HFFc6 (cell line): ENCODE measurements around the gene ZNF862. TPM values are rescaled to one million over a fixed set of nuclear protein-coding genes. Genes with fewer than 3 reads are reported as not detected.

Experiments used
- DNase-seq: peaks from one replicate; pipeline ENCODE4 v3.0.0-alpha.2; 2018
- H3K27ac Mint-ChIP-seq: 2 replicates; pipeline ENCODE4 v1.8.0; 2020; ENCODE audit warnings: mild to moderate bottlenecking, mixed read lengths
- H3K27me3 Mint-ChIP-seq: 2 replicates; pipeline ENCODE4 v1.8.0; 2021; ENCODE audit warnings: mild to moderate bottlenecking, moderate library complexity, mixed read lengths; ENCODE audit not compliant: insufficient read depth
- H3K36me3 Mint-ChIP-seq: 2 replicates; pipeline ENCODE4 v1.8.0; 2021; ENCODE audit warnings: low read depth, mixed read lengths
- H3K4me1 Mint-ChIP-seq: 2 replicates; pipeline ENCODE4 v1.8.0; 2020; ENCODE audit warnings: low read depth, mixed read lengths
- H3K4me3 Mint-ChIP-seq: 2 replicates; pipeline ENCODE4 v1.8.0; 2020; ENCODE audit warnings: mild to moderate bottlenecking, moderate library complexity, mixed read lengths
- H3K9me3 Mint-ChIP-seq: 2 replicates; pipeline ENCODE4 v1.8.0; 2020; ENCODE audit warnings: mild to moderate bottlenecking, mixed read lengths
- CTCF ChIP-seq: fragments of 200-600 bp; sonication (generic); IDR thresholded peaks from 2 replicates; pipeline ENCODE4 v1.5.0; 2021; ENCODE audit warnings: antibody characterized with exemption, mild to moderate bottlenecking
- total RNA-seq, 6 experiments: library from RNA; stranded (reverse); fragmentation: NEBNext Ultra II Directional; extraction: Animal tissue kit (Norgen Biotek cat#: 25700); gene quantifications; 2 replicates in 1 of 6; 3 replicates in 5 of 6; pipeline ENCODE4 v1.2.3, GENCODE V29; 2021

The ZNF862 gene
- total RNA-seq, 6 experiments from 2014 or later = 5.2 to 8.2 (median 6.9) TPM

DNA sequence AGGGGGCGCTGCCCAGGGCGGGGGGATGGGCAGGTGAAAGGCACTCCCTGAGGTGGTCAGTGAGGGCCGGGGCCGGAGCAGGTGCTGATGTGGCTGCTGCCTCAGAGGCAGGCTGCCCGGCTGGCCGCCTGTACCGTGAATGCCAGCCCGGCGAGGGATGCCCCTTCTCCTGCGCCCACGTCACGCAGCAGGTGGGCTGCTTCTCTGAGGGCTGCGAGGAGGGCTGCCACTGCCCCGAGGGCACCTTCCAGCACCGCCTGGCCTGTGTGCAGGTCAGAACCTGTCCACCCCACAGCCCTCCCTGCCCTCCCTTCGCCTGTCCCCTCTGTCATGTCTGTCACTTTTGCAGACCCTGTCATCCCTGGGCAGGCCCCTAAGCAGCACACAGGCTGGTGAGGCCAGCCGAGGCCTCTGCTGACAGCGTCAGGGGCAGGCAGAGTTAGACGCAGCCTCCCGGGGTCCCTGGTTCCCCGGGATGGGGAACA lies 21.9 kb upstream of the ZNF862 start:
- no peak for DNase-seq
- Mint-ChIP-seq H3K9me3 (no peaks in the 10 kb centered on the region), H3K27me3 (peaks cover 6% of the 10 kb centered on the region), H3K4me1 (no peaks in the 10 kb centered on the region), H3K36me3 (no peaks in the 10 kb centered on the region), H3K4me3 (no peak overlapping the region), H3K27ac (no peak overlapping the region)
- no peak for TF ChIP-seq CTCF

DNA sequence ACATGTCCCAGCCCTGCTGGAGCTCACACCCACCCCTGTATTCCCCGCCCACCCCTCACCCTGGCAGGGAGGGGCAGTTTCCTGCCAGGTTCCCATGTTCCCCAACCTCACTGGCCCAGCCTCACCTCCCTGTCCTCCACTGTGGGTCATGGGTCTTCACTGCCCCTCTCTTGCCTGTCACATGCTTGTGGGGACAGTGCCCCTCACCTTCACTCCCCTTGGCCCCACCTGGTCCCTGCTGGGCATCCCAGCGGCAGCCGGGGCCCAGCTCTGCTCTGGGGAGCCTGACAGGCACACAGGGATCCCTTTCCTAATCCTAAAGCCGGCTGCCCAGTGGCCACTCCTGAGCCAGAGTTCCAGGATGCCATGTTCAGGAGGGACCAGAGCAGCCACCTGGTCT lies 21.4 kb upstream of the ZNF862 start:
- no peaks in the 10 kb centered on the region for H3K4me1 Mint-ChIP-seq
- TF ChIP-seq CTCF = no peak
- no peak for DNase-seq
- no peaks in the 10 kb centered on the region for H3K36me3 Mint-ChIP-seq
- H3K4me3 Mint-ChIP-seq = no peak overlapping the region
- no peak overlapping the region for H3K27ac Mint-ChIP-seq
- H3K27me3 Mint-ChIP-seq = peaks cover 6% of the 10 kb centered on the region
- no peaks in the 10 kb centered on the region for H3K9me3 Mint-ChIP-seq

- Mint-ChIP-seq H3K4me1 (no peaks in the 10 kb centered on the region), H3K4me3 (no peak overlapping the region), H3K27me3 (peaks cover 9% of the 10 kb centered on the region), H3K36me3 (no peaks in the 10 kb centered on the region), H3K9me3 (no peaks in the 10 kb centered on the region), H3K27ac (no peak overlapping the region)
- no peak for TF ChIP-seq CTCF
- DNase-seq = no peak
Observed at GRCh38 chr7:149817301-149817771, 20.8 kb upstream of the ZNF862 start.

- no peaks in the 10 kb centered on the region for H3K36me3 Mint-ChIP-seq
- no peaks in the 10 kb centered on the region for H3K4me1 Mint-ChIP-seq
- TF ChIP-seq CTCF = no peak
- no peak overlapping the region for H3K27ac Mint-ChIP-seq
- no peak overlapping the region for H3K4me3 Mint-ChIP-seq
- no peaks in the 10 kb centered on the region for H3K9me3 Mint-ChIP-seq
- peaks cover 13% of the 10 kb centered on the region for H3K27me3 Mint-ChIP-seq
- no peak for DNase-seq
Observed at GRCh38 chr7:149817836-149818535, 20.2 kb upstream of the ZNF862 start.

DNA sequence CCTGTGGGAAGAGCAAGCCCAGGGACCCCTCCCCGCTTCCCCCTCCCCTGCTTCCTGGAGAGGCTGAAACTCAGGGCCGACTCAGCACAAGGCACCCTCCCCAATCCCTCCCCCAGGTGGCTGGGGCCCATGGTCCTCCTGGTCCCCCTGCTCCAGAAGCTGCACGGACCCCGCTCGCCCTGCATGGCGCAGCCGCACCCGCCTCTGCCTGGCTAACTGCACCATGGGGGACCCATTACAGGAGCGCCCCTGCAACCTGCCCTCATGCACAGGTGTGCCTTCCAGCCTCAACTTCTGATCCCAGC lies 19.7 kb upstream of the ZNF862 start:
- no peaks in the 10 kb centered on the region for H3K36me3 Mint-ChIP-seq
- DNase-seq = no peak
- no peak overlapping the region for H3K4me3 Mint-ChIP-seq
- no peaks in the 10 kb centered on the region for H3K9me3 Mint-ChIP-seq
- no peak for TF ChIP-seq CTCF
- H3K27ac Mint-ChIP-seq = no peak overlapping the region
- H3K4me1 Mint-ChIP-seq = no peaks in the 10 kb centered on the region
- peaks cover 13% of the 10 kb centered on the region for H3K27me3 Mint-ChIP-seq
